Upper lobe of left lung (tissue), 4 donors: ENCODE measurements around the gene FBN2.

ENCODE experiments used
- POLR2A ChIP-seq, 4 donors: fragments of 450-650 bp; IDR thresholded peaks; one replicate each; pipeline ENCODE4 v1.5.1; 2016 to 2017; ENCODE audit warnings: antibody characterized with exemption in 4 of 4, mild to moderate bottlenecking in 2 of 4
- TF ChIP-seq, protein P1 (sequence below), 6 experiments: fragments of 450-650 bp in 4 of 6; fragments of 200-600 bp in 2 of 6; sonication (generic) in 2 of 6; IDR thresholded peaks; one replicate each; pipeline ENCODE4 v1.5.1; 2016 to 2019; ENCODE audit warnings: antibody characterized with exemption in 6 of 6

DNA sequence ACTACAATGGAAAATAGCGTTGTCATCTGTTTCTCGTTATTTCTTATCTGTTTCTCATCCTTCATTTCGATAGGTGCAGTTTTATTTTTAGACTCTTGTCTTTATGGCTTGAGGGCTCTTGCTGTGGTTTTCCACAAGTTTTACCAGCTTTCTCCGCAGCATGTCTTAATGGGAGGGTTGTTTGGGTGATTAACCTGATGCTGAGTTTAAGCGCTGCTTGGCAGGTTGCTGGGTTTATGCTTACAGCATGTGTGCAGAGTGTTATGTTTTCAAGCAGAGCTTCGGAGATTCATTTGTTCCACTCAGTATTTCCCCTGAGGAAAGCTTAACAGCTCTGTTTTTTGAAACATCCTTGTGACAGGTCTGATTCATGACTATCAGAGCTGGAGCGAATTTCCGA is 300.5 kb downstream of the FBN2 start:
- TF ChIP-seq, protein P1, sequence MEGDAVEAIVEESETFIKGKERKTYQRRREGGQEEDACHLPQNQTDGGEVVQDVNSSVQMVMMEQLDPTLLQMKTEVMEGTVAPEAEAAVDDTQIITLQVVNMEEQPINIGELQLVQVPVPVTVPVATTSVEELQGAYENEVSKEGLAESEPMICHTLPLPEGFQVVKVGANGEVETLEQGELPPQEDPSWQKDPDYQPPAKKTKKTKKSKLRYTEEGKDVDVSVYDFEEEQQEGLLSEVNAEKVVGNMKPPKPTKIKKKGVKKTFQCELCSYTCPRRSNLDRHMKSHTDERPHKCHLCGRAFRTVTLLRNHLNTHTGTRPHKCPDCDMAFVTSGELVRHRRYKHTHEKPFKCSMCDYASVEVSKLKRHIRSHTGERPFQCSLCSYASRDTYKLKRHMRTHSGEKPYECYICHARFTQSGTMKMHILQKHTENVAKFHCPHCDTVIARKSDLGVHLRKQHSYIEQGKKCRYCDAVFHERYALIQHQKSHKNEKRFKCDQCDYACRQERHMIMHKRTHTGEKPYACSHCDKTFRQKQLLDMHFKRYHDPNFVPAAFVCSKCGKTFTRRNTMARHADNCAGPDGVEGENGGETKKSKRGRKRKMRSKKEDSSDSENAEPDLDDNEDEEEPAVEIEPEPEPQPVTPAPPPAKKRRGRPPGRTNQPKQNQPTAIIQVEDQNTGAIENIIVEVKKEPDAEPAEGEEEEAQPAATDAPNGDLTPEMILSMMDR (IDR thresholded peaks at IDR 0.05) = no peak
- no peak for TF ChIP-seq POLR2A (IDR thresholded peaks at IDR 0.05)
